GM23338 (cell line): ENCODE results near the gene TMEM201.

ENCODE experiments used
- CREB1 ChIP-seq: fragments of 250-450 bp; sonication (Bioruptor Pico); IDR thresholded peaks from 2 replicates; pipeline ENCODE4 v1.5.0; 2020; ENCODE audit warnings: low read depth, mild to moderate bottlenecking, moderate library complexity
- CTCF ChIP-seq, 2 experiments: fragments of 200-600 bp in 1 of 2; sonication (generic) in 1 of 2; conservative IDR thresholded peaks; 2 replicates each; pipeline versions ENCODE4 v1.5.1 to v1.6.1; 2016 to 2017; ENCODE audit warnings: antibody characterized with exemption in 2 of 2, low read depth in 2 of 2, mild to moderate bottlenecking in 2 of 2, moderate library complexity in 1 of 2
- EZH2 ChIP-seq: fragments of 200-600 bp; sonication (generic); IDR thresholded peaks from one replicate; pipeline ENCODE4 v1.8.0; 2017; ENCODE audit warnings: antibody characterized with exemption, mild to moderate bottlenecking, low read depth; ENCODE audit not compliant: unreplicated experiment
- EZH2phosphoT487 ChIP-seq: fragments of 200-600 bp; sonication (generic); IDR thresholded peaks from one replicate; pipeline ENCODE4 v1.8.1; 2018; ENCODE audit warnings: antibody characterized with exemption; ENCODE audit not compliant: unreplicated experiment
- REST ChIP-seq: IDR thresholded peaks from one replicate; pipeline ENCODE4 v1.6.1; 2018; ENCODE audit warnings: antibody characterized with exemption; ENCODE audit not compliant: unreplicated experiment

GRCh38 chr1:9651565-9652378, 63.1 kb downstream of the TMEM201 start, which contains the start of gene PIK3CD:
- no peak for TF ChIP-seq REST
- no peak for TF ChIP-seq CTCF (conservative IDR thresholded peaks at IDR 0.05; ENCODE audit: low read depth in 2 of 2)
- TF ChIP-seq EZH2phosphoT487 = no peak
- TF ChIP-seq CREB1 = no peak
- no peak for TF ChIP-seq EZH2
